Natural killer cell (primary cell): Measurements from ENCODE around the gene SSC5D. TPM values are rescaled to one million over a fixed set of nuclear protein-coding genes. Genes with fewer than 3 reads are reported as not detected.

Experiments used
- ATAC-seq, 3 donors: fragments of 150-1000 bp in 2 of 3; fragments of 200-7000 bp in 1 of 3; cut with Tn5 transposase; 1 replicate in 1 of 3; 2 replicates in 2 of 3; pipeline ENCODE4 v1.10.0; 2021; ENCODE audit warnings: mild to moderate bottlenecking in 2 of 3, moderate library complexity in 2 of 3
- DNase-seq, 2 donors: peaks; one replicate each; pipeline versions ENCODE4 v3.0.0 to v3.0.0-alpha.2; 2013 to 2021; ENCODE audit warnings: mixed read lengths in 1 of 2
- H3K27ac ChIP-seq: one replicate; pipeline ENCODE4 v1.5.1; 2013; ENCODE audit warnings: mild to moderate bottlenecking, low read length
- H3K27me3 ChIP-seq: one replicate; pipeline ENCODE4 v1.6.1; 2013; ENCODE audit warnings: low read length; ENCODE audit not compliant: control insufficient read depth, insufficient read depth
- H3K36me3 ChIP-seq: one replicate; pipeline ENCODE4 v1.6.1; 2013; ENCODE audit warnings: low read length; ENCODE audit not compliant: control insufficient read depth, insufficient read depth
- H3K4me1 ChIP-seq: one replicate; pipeline ENCODE4 v1.6.1; 2013; ENCODE audit warnings: low read length; ENCODE audit not compliant: control insufficient read depth, insufficient read depth
- H3K4me3 ChIP-seq: one replicate; pipeline ENCODE4 v1.5.1; 2013; ENCODE audit warnings: low read length
- H3K9me3 ChIP-seq: one replicate; pipeline ENCODE4 v1.6.1; 2013; ENCODE audit warnings: low read length; ENCODE audit not compliant: control insufficient read depth, insufficient read depth
- H3K27ac Mint-ChIP-seq, 2 donors: one replicate each; pipeline ENCODE4 v1.8.0; 2022; ENCODE audit warnings: mild to moderate bottlenecking in 2 of 2, mixed read lengths in 2 of 2, moderate library complexity in 1 of 2
- H3K27me3 Mint-ChIP-seq, 2 donors: one replicate each; pipeline ENCODE4 v1.8.0; 2022; ENCODE audit warnings: low read depth in 2 of 2, mixed read lengths in 2 of 2
- H3K36me3 Mint-ChIP-seq: one replicate; pipeline ENCODE4 v1.8.0; 2022; ENCODE audit warnings: mixed read lengths
- H3K4me1 Mint-ChIP-seq, 2 donors: one replicate each; pipeline ENCODE4 v1.8.0; 2022; ENCODE audit warnings: mixed read lengths in 2 of 2
- H3K4me3 Mint-ChIP-seq: one replicate; pipeline ENCODE4 v1.8.0; 2022; ENCODE audit warnings: mild to moderate bottlenecking, moderate library complexity, mixed read lengths
- H3K9me3 Mint-ChIP-seq, 2 donors: one replicate each; pipeline ENCODE4 v1.8.0; 2022; ENCODE audit warnings: mixed read lengths in 2 of 2
- CTCF ChIP-seq: fragments of 200-600 bp; IDR thresholded peaks from one replicate; pipeline ENCODE4 v1.8.0; 2022; ENCODE audit warnings: antibody characterized with exemption
- WGBS: methylation state at CpG from one replicate; pipeline ENCODE4 v1.1.7; 2013; ENCODE audit warnings: missing lambda C conversion rate; ENCODE audit not compliant: insufficient coverage; 5-methylcytosine and 5-hydroxymethylcytosine counted together
- intact Hi-C: fragments of 100-400 bp; cut with micrococcal nuclease; formaldehyde crosslinking; loops from one replicate; pipeline ENCODE4 v1.14.2; 2022
- total RNA-seq, 4 donors: library from RNA; stranded (reverse); fragments of 120-200 nt in 1 of 4; gene quantifications; one replicate each; pipeline versions ENCODE4 v1.2.3 to v1.2.4, GENCODE V29; 2013 to 2022

SSC5D gene
- total RNA-seq, 3 donors from 2014 or later (not counting 1 experiment from before 2014, with no cell fraction given), result 0.11 to 0.68 (median 0.58) TPM

- Histone ChIP-seq H3K4me1 (peaks cover 23% of the 10 kb centered on the region), H3K27me3 (no peaks in the 10 kb centered on the region), H3K36me3 (peaks cover 5% of the 10 kb centered on the region), H3K4me3 (no peak overlapping the region), H3K27ac (no peak overlapping the region), H3K9me3 (no peaks in the 10 kb centered on the region)
- no peak for ATAC-seq
- Mint-ChIP-seq H3K4me1 (peaks cover 19 to 27% of the 10 kb centered on the region in 2 donors), H3K9me3 (no peaks in the 10 kb centered on the region), H3K27ac (no peak overlapping the region), H3K4me3 (no peak overlapping the region), H3K27me3 (peaks cover 0 to 2% of the 10 kb centered on the region in 2 donors), H3K36me3 (no peaks in the 10 kb centered on the region)
- no peak for DNase-seq
- no peak for TF ChIP-seq CTCF
- WGBS, result 96% methylated on average over 47 of the region's 47 CpGs
- intact Hi-C loops, result no loop called here
Measured at GRCh38 chr19:55482967-55483705, 5.1 kb upstream of the SSC5D start.

GRCh38 chr19:55483706-55484592 lies 4.3 kb upstream of the SSC5D start:
- peaks cover 11 to 19% of the 10 kb centered on the region in 2 donors for H3K4me1 Mint-ChIP-seq

GRCh38 chr19:55484593-55485438 lies 3.4 kb upstream of the SSC5D start, which contains the start of gene NAT14:
TSS of gene NAT14 (plus strand) at chr19:55485188. CDS start at chr19:55485709, 521 bp downstream.
- no peaks in the 10 kb centered on the region for H3K9me3 ChIP-seq
- peaks cover 5% of the 10 kb centered on the region for H3K36me3 ChIP-seq
- Mint-ChIP-seq H3K4me1 (peaks cover 3 to 10% of the 10 kb centered on the region in 2 donors), H3K9me3 (no peaks in the 10 kb centered on the region), H3K4me3 (peak within 1 kb of the TSS; percentile 77), H3K27ac (peak within 1 kb of the TSS; percentile 54 to 85), H3K27me3 (peaks cover 0 to 2% of the 10 kb centered on the region in 2 donors), H3K36me3 (no peaks in the 10 kb centered on the region)
- peak within 1 kb of the TSS; percentile 54 for H3K4me3 ChIP-seq
- H3K27ac ChIP-seq, result peak within 1 kb of the TSS; percentile 42
- H3K27me3 ChIP-seq, result no peaks in the 10 kb centered on the region
- DNase-seq (peak; percentile 64 to 81), ATAC-seq (peak; percentile 53 to 76 (median 71))
- 2% methylated on average over 78 of the region's 78 CpGs for whole genome bisulfite sequencing
- peaks cover 23% of the 10 kb centered on the region for H3K4me1 ChIP-seq
- intact Hi-C loops, result no loop called here
- TF ChIP-seq CTCF, result no peak

More at GRCh38 chr19:55483706-55484592, 4.3 kb upstream of the SSC5D start:
- Histone ChIP-seq H3K4me3 (peak overlapping the region; percentile 54), H3K4me1 (peaks cover 23% of the 10 kb centered on the region), H3K27ac (no peak overlapping the region), H3K9me3 (no peaks in the 10 kb centered on the region), H3K36me3 (peaks cover 5% of the 10 kb centered on the region), H3K27me3 (no peaks in the 10 kb centered on the region)
- intact Hi-C loops, result no loop called here
- DNase-seq (no peak), ATAC-seq (no peak)
- H3K4me3 Mint-ChIP-seq, result peak overlapping the region; percentile 57
- WGBS, result 89% methylated on average over 46 of the region's 46 CpGs
- no peak for TF ChIP-seq CTCF
- no peaks in the 10 kb centered on the region for H3K9me3 Mint-ChIP-seq
- H3K27ac Mint-ChIP-seq, result peak overlapping the region in 1 of 2 donors; percentile 85
- peaks cover 0 to 2% of the 10 kb centered on the region in 2 donors for H3K27me3 Mint-ChIP-seq
- no peaks in the 10 kb centered on the region for H3K36me3 Mint-ChIP-seq
